Ammon's horn (tissue), 1 donor: Measurements from ENCODE around the gene ASB10.
A peak's percentile ranks its signal among the peaks of the same experiment; 100 is the strongest.

Experiments
- DNase-seq: peaks from one replicate; pipeline ENCODE4 v3.0.0-alpha.2; 2016; ENCODE audit warnings: low spot score

ASB10 gene

GRCh38 chr7:151135866-151136843 is 50.9 kb downstream of the ASB10 start:
- no peak for DNase-seq

GRCh38 chr7:151135525-151135845 is 51.6 kb downstream of the ASB10 start:
- no peak for DNase-seq

GRCh38 chr7:151134743-151135524 is 52.1 kb downstream of the ASB10 start:
- DNase-seq: no peak

- DNase-seq: no peak
Measured at GRCh38 chr7:151133986-151134742, 52.9 kb downstream of the ASB10 start.

- no peak for DNase-seq
Measured at GRCh38 chr7:151133266-151133985, 53.6 kb downstream of the ASB10 start.

- DNase-seq: no peak
Measured at GRCh38 chr7:151132461-151133205, 54.4 kb downstream of the ASB10 start.

- peak; percentile 93 for DNase-seq
Measured at GRCh38 chr7:151131592-151132293, 55.3 kb downstream of the ASB10 start.

- DNase-seq: no peak
Measured at GRCh38 chr7:151131224-151131591, 55.8 kb downstream of the ASB10 start.

- no peak for DNase-seq
Measured at GRCh38 chr7:151130741-151131157, 56.3 kb downstream of the ASB10 start.

GRCh38 chr7:151129960-151130591 is 57.0 kb downstream of the ASB10 start:
- no peak for DNase-seq

GRCh38 chr7:151129117-151129959 is 57.7 kb downstream of the ASB10 start:
- DNase-seq: no peak

GRCh38 chr7:151128716-151129115 is 58.3 kb downstream of the ASB10 start:
- DNase-seq: no peak

GRCh38 chr7:151128144-151128543 is 58.9 kb downstream of the ASB10 start:
- DNase-seq: no peak

- no peak for DNase-seq
Measured at GRCh38 chr7:151126491-151127137, 60.4 kb downstream of the ASB10 start.

GRCh38 chr7:151125846-151126481 is 61.1 kb downstream of the ASB10 start:
- no peak for DNase-seq
